Measurements from ENCODE around the gene SLC2A11. TPM values are rescaled to one million over a fixed set of nuclear protein-coding genes. Genes with fewer than 3 reads are reported as not detected.

The SLC2A11 gene
- total RNA-seq, 1 donor from 2014 or later: 22.4 TPM

DNA sequence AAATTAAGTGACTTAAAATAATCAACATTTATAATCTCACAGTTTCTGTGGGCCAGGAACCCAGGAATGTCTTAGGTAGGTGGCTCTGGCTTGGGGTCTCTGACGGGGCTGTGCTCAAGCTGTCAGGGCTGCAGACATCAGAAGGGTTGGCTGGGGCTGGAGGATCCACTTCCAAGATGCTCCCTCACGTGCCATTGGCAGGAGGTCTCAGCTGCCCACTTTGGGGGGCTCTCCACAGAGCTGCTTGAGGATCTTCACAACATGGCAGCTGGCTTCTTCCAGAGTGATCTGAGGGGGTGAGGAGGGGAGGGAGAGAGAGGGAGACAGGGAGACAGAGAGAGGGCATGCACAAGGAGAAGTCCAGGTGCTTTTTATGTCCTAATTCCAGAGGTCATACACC, 18.1 kb downstream of the SLC2A11 start:
- Histone ChIP-seq H3K27me3 (ENCODE audit: control insufficient read depth, insufficient read depth, low read length) (no peaks in the 10 kb centered on the region), H3K4me3 (ENCODE audit: low read depth, low read length) (no peak overlapping the region), H3K36me3 (ENCODE audit: control insufficient read depth, insufficient read depth, low read length) (no peaks in the 10 kb centered on the region)
- no peak for DNase-seq (ENCODE audit: low read depth)
- TF ChIP-seq, protein P1, sequence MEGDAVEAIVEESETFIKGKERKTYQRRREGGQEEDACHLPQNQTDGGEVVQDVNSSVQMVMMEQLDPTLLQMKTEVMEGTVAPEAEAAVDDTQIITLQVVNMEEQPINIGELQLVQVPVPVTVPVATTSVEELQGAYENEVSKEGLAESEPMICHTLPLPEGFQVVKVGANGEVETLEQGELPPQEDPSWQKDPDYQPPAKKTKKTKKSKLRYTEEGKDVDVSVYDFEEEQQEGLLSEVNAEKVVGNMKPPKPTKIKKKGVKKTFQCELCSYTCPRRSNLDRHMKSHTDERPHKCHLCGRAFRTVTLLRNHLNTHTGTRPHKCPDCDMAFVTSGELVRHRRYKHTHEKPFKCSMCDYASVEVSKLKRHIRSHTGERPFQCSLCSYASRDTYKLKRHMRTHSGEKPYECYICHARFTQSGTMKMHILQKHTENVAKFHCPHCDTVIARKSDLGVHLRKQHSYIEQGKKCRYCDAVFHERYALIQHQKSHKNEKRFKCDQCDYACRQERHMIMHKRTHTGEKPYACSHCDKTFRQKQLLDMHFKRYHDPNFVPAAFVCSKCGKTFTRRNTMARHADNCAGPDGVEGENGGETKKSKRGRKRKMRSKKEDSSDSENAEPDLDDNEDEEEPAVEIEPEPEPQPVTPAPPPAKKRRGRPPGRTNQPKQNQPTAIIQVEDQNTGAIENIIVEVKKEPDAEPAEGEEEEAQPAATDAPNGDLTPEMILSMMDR (IDR thresholded peaks at IDR 0.05; ENCODE audit: insufficient read depth, low read length, poor library complexity, severe bottlenecking): no peak

DNA sequence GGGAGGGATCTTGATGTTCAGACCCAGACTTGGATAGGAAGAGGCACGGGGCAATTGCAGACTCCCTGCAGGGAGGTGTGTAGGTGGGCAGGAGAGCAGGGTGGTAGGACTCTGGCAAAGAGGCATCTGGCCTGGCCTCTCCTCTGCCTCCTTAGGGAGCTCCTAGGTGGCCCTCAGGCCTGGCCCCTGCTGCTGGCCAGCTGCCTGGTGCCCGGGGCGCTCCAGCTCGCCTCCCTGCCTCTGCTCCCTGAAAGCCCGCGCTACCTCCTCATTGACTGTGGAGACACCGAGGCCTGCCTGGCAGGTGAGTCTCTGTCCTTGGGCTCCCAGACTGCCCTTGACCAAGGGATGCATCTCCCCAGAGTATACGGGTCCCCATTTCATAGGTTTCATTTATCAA, 19.9 kb downstream of the SLC2A11 start:
- no peak overlapping the region for H3K4me3 ChIP-seq (ENCODE audit: low read depth, low read length)
- TF ChIP-seq, protein P1 (IDR thresholded peaks at IDR 0.05; ENCODE audit: insufficient read depth, low read length, poor library complexity, severe bottlenecking): no peak
- no peak for DNase-seq (ENCODE audit: low read depth)
- H3K36me3 ChIP-seq (ENCODE audit: control insufficient read depth, insufficient read depth, low read length): no peaks in the 10 kb centered on the region
- no peaks in the 10 kb centered on the region for H3K27me3 ChIP-seq (ENCODE audit: control insufficient read depth, insufficient read depth, low read length)

DNA sequence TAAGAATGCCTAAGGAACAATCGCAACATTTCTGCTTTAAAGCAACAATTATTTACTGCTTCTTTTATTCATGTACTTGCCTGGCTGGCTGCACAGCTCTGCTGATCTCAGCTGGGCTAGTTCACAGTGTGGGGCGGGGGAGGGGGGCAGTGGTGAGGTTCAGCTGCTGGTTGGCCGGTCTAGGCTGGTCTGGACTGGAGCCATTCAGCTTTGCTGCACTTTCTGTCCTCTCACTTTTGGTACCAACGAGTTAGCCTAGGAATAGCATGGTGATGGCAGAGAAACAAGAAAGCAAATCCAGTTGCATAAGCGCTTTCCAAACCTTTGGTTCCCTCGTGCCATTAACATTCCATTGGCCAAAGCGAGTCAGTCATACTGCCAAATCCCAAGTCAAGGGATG, 20.5 kb downstream of the SLC2A11 start:
- Histone ChIP-seq H3K27me3 (ENCODE audit: control insufficient read depth, insufficient read depth, low read length) (no peaks in the 10 kb centered on the region), H3K36me3 (ENCODE audit: control insufficient read depth, insufficient read depth, low read length) (no peaks in the 10 kb centered on the region), H3K4me3 (ENCODE audit: low read depth, low read length) (no peak overlapping the region)
- TF ChIP-seq, protein P1 (IDR thresholded peaks at IDR 0.05; ENCODE audit: insufficient read depth, low read length, poor library complexity, severe bottlenecking): no peak
- no peak for DNase-seq (ENCODE audit: low read depth)

DNA sequence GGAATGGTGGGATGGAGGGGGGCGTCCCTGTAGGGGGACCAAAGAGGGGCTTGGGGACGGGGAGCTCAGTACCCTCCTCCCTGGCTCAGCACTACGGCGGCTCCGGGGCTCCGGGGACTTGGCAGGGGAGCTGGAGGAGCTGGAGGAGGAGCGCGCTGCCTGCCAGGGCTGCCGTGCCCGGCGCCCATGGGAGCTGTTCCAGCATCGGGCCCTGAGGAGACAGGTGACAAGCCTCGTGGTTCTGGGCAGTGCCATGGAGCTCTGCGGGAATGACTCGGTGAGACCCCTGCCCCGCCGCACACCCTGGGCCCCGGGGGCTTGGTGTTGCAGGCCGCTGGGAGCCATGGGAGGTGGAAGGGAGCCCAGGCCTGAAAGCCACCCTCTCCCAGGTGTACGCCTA, 24.7 kb downstream of the SLC2A11 start:
- no peaks in the 10 kb centered on the region for H3K27me3 ChIP-seq (ENCODE audit: control insufficient read depth, insufficient read depth, low read length)
- no peak overlapping the region for H3K4me3 ChIP-seq (ENCODE audit: low read depth, low read length)
- no peak for DNase-seq (ENCODE audit: low read depth)
- TF ChIP-seq, protein P1 (IDR thresholded peaks at IDR 0.05; ENCODE audit: insufficient read depth, low read length, poor library complexity, severe bottlenecking): no peak
- H3K36me3 ChIP-seq (ENCODE audit: control insufficient read depth, insufficient read depth, low read length): no peaks in the 10 kb centered on the region

DNA sequence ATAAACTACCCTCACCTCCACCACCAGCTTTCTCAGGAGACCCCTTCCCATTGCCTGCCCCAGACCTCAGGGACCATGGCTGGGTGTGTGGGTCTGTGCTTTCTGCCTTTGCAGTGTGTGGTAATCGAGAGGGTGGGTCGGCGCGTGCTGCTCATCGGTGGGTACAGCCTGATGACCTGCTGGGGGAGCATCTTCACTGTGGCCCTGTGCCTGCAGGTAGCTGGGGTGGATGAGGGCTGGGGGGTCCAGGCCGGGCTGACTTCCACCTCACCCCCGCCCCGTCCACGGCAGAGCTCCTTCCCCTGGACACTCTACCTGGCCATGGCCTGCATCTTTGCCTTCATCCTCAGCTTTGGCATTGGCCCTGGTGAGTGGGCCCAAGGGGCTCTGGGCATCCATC, 26.0 kb downstream of the SLC2A11 start:
- Histone ChIP-seq H3K4me3 (ENCODE audit: low read depth, low read length) (no peak overlapping the region), H3K27me3 (ENCODE audit: control insufficient read depth, insufficient read depth, low read length) (no peaks in the 10 kb centered on the region), H3K36me3 (ENCODE audit: control insufficient read depth, insufficient read depth, low read length) (no peaks in the 10 kb centered on the region)
- DNase-seq (ENCODE audit: low read depth): no peak
- TF ChIP-seq, protein P1 (IDR thresholded peaks at IDR 0.05; ENCODE audit: insufficient read depth, low read length, poor library complexity, severe bottlenecking): no peak

DNA sequence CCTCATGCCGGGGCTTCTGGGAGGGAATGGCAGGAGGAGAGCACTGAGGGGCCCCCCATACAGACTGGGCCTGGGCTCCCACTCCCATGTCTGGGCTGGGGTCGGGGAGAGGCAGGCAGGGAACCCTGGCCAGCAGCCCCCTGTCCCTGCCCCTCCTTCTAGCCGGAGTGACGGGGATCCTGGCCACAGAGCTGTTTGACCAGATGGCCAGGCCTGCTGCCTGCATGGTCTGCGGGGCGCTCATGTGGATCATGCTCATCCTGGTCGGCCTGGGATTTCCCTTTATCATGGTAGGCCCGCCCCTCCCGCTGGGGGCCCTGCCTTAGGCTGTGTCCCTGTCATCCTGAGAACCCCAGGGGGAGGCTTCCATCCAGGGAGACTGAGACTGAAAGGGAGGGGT, 26.5 kb downstream of the SLC2A11 start:
- no peak for DNase-seq (ENCODE audit: low read depth)
- Histone ChIP-seq H3K27me3 (ENCODE audit: control insufficient read depth, insufficient read depth, low read length) (no peaks in the 10 kb centered on the region), H3K4me3 (ENCODE audit: low read depth, low read length) (no peak overlapping the region), H3K36me3 (ENCODE audit: control insufficient read depth, insufficient read depth, low read length) (no peaks in the 10 kb centered on the region)
- TF ChIP-seq, protein P1 (IDR thresholded peaks at IDR 0.05; ENCODE audit: insufficient read depth, low read length, poor library complexity, severe bottlenecking): no peak

All from kidney epithelial cell (primary cell).